H9 (cell line): ENCODE results near the gene CRYAB. TPM values are rescaled to one million over a fixed set of nuclear protein-coding genes. Genes with fewer than 3 reads are reported as not detected.

Source experiments
- DNase-seq: peaks from one replicate; pipeline ENCODE4 v3.0.0-alpha.2; 2017
- H2AFZ ChIP-seq: one replicate; pipeline ENCODE4 v1.6.1; 2013; ENCODE audit warnings: mild to moderate bottlenecking, low read length, control low read depth, moderate library complexity
- H2AK5ac ChIP-seq: 2 replicates; pipeline ENCODE4 v1.6.1; 2013; ENCODE audit warnings: low read length, control low read depth, mixed read lengths; ENCODE audit not compliant: insufficient read length
- H2BK120ac ChIP-seq: one replicate; pipeline ENCODE4 v1.6.1; 2013; ENCODE audit warnings: low read depth, mild to moderate bottlenecking, low read length, control low read depth, inconsistent platforms; ENCODE audit not compliant: poor library complexity, severe bottlenecking
- H2BK12ac ChIP-seq: 2 replicates; pipeline ENCODE4 v1.6.1; 2013; ENCODE audit warnings: low read length, control low read depth, mixed read lengths, low read depth; ENCODE audit not compliant: insufficient read length
- H2BK15ac ChIP-seq: 2 replicates; pipeline ENCODE4 v1.6.1; 2013; ENCODE audit warnings: low read depth, low read length, control low read depth
- H2BK20ac ChIP-seq: one replicate; pipeline ENCODE4 v1.6.1; 2013; ENCODE audit warnings: low read depth, mild to moderate bottlenecking, low read length, control low read depth, inconsistent platforms; ENCODE audit not compliant: poor library complexity, severe bottlenecking
- H2BK5ac ChIP-seq: 2 replicates; pipeline ENCODE4 v1.6.1; 2013; ENCODE audit warnings: low read length, control low read depth, mixed read lengths; ENCODE audit not compliant: insufficient read length
- H3K14ac ChIP-seq: 2 replicates; pipeline ENCODE4 v1.6.1; 2013; ENCODE audit warnings: low read length, control low read depth; ENCODE audit not compliant: insufficient read depth
- H3K18ac ChIP-seq: 2 replicates; pipeline ENCODE4 v1.6.1; 2013; ENCODE audit warnings: low read depth, mild to moderate bottlenecking, mixed read lengths, low read length, control low read depth; ENCODE audit not compliant: insufficient read length
- H3K23ac ChIP-seq: 2 replicates; pipeline ENCODE4 v1.6.1; 2013; ENCODE audit warnings: low read length, control low read depth, mixed read lengths, low read depth; ENCODE audit not compliant: insufficient read length
- H3K23me2 ChIP-seq: 2 replicates; pipeline ENCODE4 v1.6.1; 2013; ENCODE audit warnings: low read depth, mild to moderate bottlenecking, mixed read lengths, low read length, control low read depth; ENCODE audit not compliant: insufficient read length, poor library complexity, severe bottlenecking
- H3K27ac ChIP-seq: 2 replicates; pipeline ENCODE4 v1.5.1; 2013; ENCODE audit warnings: low read length, control low read depth, mixed read lengths, low read depth; ENCODE audit not compliant: insufficient read length
- H3K27me3 ChIP-seq: 2 replicates; pipeline ENCODE4 v1.6.1; 2013; ENCODE audit warnings: low read length, control low read depth, inconsistent platforms; ENCODE audit not compliant: insufficient read depth
- H3K4ac ChIP-seq: 2 replicates; pipeline ENCODE4 v1.6.1; 2013; ENCODE audit warnings: low read depth, mild to moderate bottlenecking, control low read depth, inconsistent platforms, low read length, moderate library complexity
- H3K4me1 ChIP-seq: 2 replicates; pipeline ENCODE4 v1.6.1; 2013; ENCODE audit warnings: low read length, control low read depth, inconsistent platforms; ENCODE audit not compliant: insufficient read depth
- H3K4me2 ChIP-seq: 2 replicates; pipeline ENCODE4 v1.6.1; 2013; ENCODE audit warnings: low read length, control low read depth, mixed read lengths; ENCODE audit not compliant: insufficient read length, insufficient read depth
- H3K56ac ChIP-seq: 2 replicates; pipeline ENCODE4 v1.6.1; 2013; ENCODE audit warnings: low read depth, mild to moderate bottlenecking, mixed read lengths, low read length, control low read depth; ENCODE audit not compliant: insufficient read length
- H3K79me1 ChIP-seq: 2 replicates; pipeline ENCODE4 v1.6.1; 2013; ENCODE audit warnings: low read depth, mild to moderate bottlenecking, moderate library complexity, low read length, control low read depth, inconsistent platforms; ENCODE audit not compliant: insufficient read depth, poor library complexity, severe bottlenecking
- H3K79me2 ChIP-seq: 2 replicates; pipeline ENCODE4 v1.6.1; 2013; ENCODE audit warnings: low read length, control low read depth, inconsistent platforms; ENCODE audit not compliant: insufficient read depth
- H3K9ac ChIP-seq: 2 replicates; pipeline ENCODE4 v1.6.1; 2013; ENCODE audit warnings: low read length, control low read depth, mixed read lengths; ENCODE audit not compliant: insufficient read length; ENCODE audit errors: extremely low read depth
- H3K9me3 ChIP-seq: one replicate; pipeline ENCODE4 v1.6.1; 2013; ENCODE audit warnings: low read depth, low read length, inconsistent platforms; ENCODE audit not compliant: control insufficient read depth
- H3T11ph ChIP-seq: one replicate; pipeline ENCODE4 v1.6.1; 2013; ENCODE audit warnings: mild to moderate bottlenecking, low read length, control low read depth, inconsistent platforms
- H4K20me1 ChIP-seq: one replicate; pipeline ENCODE4 v1.6.1; 2013; ENCODE audit not compliant: control insufficient read depth, insufficient read length, insufficient read depth
- H4K5ac ChIP-seq: 2 replicates; pipeline ENCODE4 v1.6.1; 2013; ENCODE audit warnings: low read depth, mild to moderate bottlenecking, mixed read lengths, low read length, control low read depth; ENCODE audit not compliant: insufficient read length
- H4K8ac ChIP-seq: replicated peaks from 2 replicates; pipeline ENCODE4 v1.6.1; 2013; ENCODE audit warnings: low read length, control low read depth, mixed read lengths, low read depth; ENCODE audit not compliant: insufficient read length
- H4K91ac ChIP-seq: 2 replicates; pipeline ENCODE4 v1.6.1; 2013; ENCODE audit warnings: low read depth, mild to moderate bottlenecking, moderate library complexity, mixed read lengths, low read length, control low read depth; ENCODE audit not compliant: insufficient read length
- H3K27ac Mint-ChIP-seq, 3 experiments: 2 replicates in 2 of 3; 3 replicates in 1 of 3; pipeline ENCODE4 v1.8.0; 2020 to 2021; ENCODE audit warnings: mixed read lengths in 3 of 3, mild to moderate bottlenecking in 1 of 3, moderate library complexity in 1 of 3
- H3K27me3 Mint-ChIP-seq: 2 replicates; pipeline ENCODE4 v1.8.0; 2021; ENCODE audit warnings: low read depth, mild to moderate bottlenecking, moderate library complexity, mixed read lengths
- H3K36me3 Mint-ChIP-seq, 3 experiments: 2 replicates in 2 of 3; 3 replicates in 1 of 3; pipeline ENCODE4 v1.8.0; 2020 to 2021; ENCODE audit warnings: low read depth in 3 of 3, mixed read lengths in 3 of 3; ENCODE audit not compliant: insufficient read depth in 1 of 3
- H3K4me1 Mint-ChIP-seq, 2 experiments: 2 replicates each; pipeline ENCODE4 v1.8.0; 2020; ENCODE audit warnings: mixed read lengths in 2 of 2
- H3K4me3 Mint-ChIP-seq, 2 experiments: 2 replicates in 1 of 2; 3 replicates in 1 of 2; pipeline ENCODE4 v1.8.0; 2020 to 2021; ENCODE audit warnings: mild to moderate bottlenecking in 2 of 2, mixed read lengths in 2 of 2, moderate library complexity in 1 of 2
- H3K9me3 Mint-ChIP-seq, 2 experiments: 2 replicates in 1 of 2; 3 replicates in 1 of 2; pipeline ENCODE4 v1.8.0; 2020; ENCODE audit warnings: mild to moderate bottlenecking in 2 of 2, mixed read lengths in 2 of 2, moderate library complexity in 1 of 2
- WGBS: extraction: QIAGEN DNeasy Blood & Tissue Kit; methylation state at CpG from one replicate; pipeline ENCODE4 v1.1.7; 2013; ENCODE audit warnings: missing lambda C conversion rate, low lambda C conversion rate, mixed read lengths; ENCODE audit not compliant: insufficient read length; ENCODE audit errors: extremely low coverage; 5-methylcytosine and 5-hydroxymethylcytosine counted together
- total RNA-seq: library from RNA; stranded (reverse); gene quantifications from 2 replicates; pipeline ENCODE4 v1.2.1, GENCODE V29; 2021
- TF ChIP-seq, protein P1 (sequence below): fragments of 200-600 bp; sonication (generic); conservative IDR thresholded peaks from 3 replicates; pipeline ENCODE4 v1.8.0; 2021; ENCODE audit warnings: antibody characterized with exemption, mild to moderate bottlenecking

Gene CRYAB
- total RNA-seq, 1 experiment from 2014 or later: not detected

DNA sequence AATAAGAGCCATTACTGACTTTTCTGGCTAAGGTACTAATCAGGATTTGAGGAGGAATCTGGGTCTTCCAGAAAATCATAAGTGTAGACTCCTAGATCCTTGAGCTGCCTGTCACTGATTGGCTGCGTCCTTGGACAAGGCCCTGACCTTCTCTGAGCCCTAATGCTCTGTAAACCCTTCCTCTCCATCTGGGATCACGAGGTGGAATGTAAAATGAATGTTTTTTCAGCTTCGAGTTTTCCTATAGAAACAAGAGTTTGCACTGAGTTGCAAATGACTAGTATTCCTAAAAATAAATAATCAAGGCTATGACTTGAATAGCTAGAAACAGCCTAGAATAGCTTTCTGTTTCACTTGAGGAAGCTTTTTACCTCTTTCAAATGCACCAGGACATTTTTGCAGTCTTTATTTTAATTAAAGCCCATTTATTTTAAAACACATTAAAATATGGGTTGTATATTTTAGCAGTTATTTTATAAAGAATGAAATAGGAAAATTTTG lies 24.5 kb upstream of the CRYAB start:
- no peak overlapping the region for H2BK120ac ChIP-seq
- H3K27me3 Mint-ChIP-seq: peaks cover 1% of the 10 kb centered on the region; the same call in 1 of the 2 replicates
- H3K36me3 Mint-ChIP-seq: no peaks in the 10 kb centered on the region
- no peak overlapping the region for H4K5ac ChIP-seq
- no peaks in the 10 kb centered on the region for H3K27me3 ChIP-seq
- peak overlapping the region; percentile 30 for H3K4me2 ChIP-seq
- no peaks in the 10 kb centered on the region; the same call in 1 of the 2 replicates for H3K79me2 ChIP-seq
- H2BK15ac ChIP-seq: no peak overlapping the region
- no peak overlapping the region for H3K9ac ChIP-seq
- no peak overlapping the region for H2BK5ac ChIP-seq
- H2AK5ac ChIP-seq: no peak overlapping the region
- no peak overlapping the region for H3K56ac ChIP-seq
- peak overlapping the region; percentile 78 to 81; a peak in 4 of 5 replicates for H3K4me3 Mint-ChIP-seq
- H3K4ac ChIP-seq: no peak overlapping the region
- H4K20me1 ChIP-seq: no peaks in the 10 kb centered on the region
- no peak overlapping the region for H2BK12ac ChIP-seq
- H2AFZ ChIP-seq: no peak overlapping the region
- TF ChIP-seq, protein P1, sequence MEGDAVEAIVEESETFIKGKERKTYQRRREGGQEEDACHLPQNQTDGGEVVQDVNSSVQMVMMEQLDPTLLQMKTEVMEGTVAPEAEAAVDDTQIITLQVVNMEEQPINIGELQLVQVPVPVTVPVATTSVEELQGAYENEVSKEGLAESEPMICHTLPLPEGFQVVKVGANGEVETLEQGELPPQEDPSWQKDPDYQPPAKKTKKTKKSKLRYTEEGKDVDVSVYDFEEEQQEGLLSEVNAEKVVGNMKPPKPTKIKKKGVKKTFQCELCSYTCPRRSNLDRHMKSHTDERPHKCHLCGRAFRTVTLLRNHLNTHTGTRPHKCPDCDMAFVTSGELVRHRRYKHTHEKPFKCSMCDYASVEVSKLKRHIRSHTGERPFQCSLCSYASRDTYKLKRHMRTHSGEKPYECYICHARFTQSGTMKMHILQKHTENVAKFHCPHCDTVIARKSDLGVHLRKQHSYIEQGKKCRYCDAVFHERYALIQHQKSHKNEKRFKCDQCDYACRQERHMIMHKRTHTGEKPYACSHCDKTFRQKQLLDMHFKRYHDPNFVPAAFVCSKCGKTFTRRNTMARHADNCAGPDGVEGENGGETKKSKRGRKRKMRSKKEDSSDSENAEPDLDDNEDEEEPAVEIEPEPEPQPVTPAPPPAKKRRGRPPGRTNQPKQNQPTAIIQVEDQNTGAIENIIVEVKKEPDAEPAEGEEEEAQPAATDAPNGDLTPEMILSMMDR: no peak
- no peak overlapping the region for H4K8ac ChIP-seq
- no peak overlapping the region for H4K91ac ChIP-seq
- no peaks in the 10 kb centered on the region for H3K79me1 ChIP-seq
- H3T11ph ChIP-seq: no peak overlapping the region
- H2BK20ac ChIP-seq: no peak overlapping the region
- H3K27ac Mint-ChIP-seq: no peak overlapping the region
- no peaks in the 10 kb centered on the region for H3K9me3 ChIP-seq
- H3K14ac ChIP-seq: no peak overlapping the region
- WGBS: no CpG with 5 or more reads among the region's 3 CpGs
- H3K18ac ChIP-seq: no peak overlapping the region
- H3K4me1 Mint-ChIP-seq: peaks cover 33 to 42% of the 10 kb centered on the region in 2 experiments
- no peak overlapping the region for H3K27ac ChIP-seq
- peaks cover 5% of the 10 kb centered on the region for H3K23me2 ChIP-seq
- DNase-seq: no peak
- H3K9me3 Mint-ChIP-seq: no peaks in the 10 kb centered on the region
- peaks cover 5% of the 10 kb centered on the region; the same call in 1 of the 2 replicates for H3K4me1 ChIP-seq
- no peak overlapping the region for H3K23ac ChIP-seq
